ENCODE results near the gene TRUB1.

- TF ChIP-seq CTCF (conservative IDR thresholded peaks at IDR 0.05) (no peak), EZH2 (IDR thresholded peaks at IDR 0.05; ENCODE audit: low read depth) (no peak)
Observed at GRCh38 chr10:114932225-114932624, 5.8 kb upstream of the TRUB1 start.

All from PC-9 (cell line).